ENCODE results near the gene PCARE.
"Not testable (repeated sequence)": the region's sequence is repeated elsewhere in the genome, so short reads cannot be mapped to it uniquely, and the experiment has no call there.

The PCARE gene

DNA sequence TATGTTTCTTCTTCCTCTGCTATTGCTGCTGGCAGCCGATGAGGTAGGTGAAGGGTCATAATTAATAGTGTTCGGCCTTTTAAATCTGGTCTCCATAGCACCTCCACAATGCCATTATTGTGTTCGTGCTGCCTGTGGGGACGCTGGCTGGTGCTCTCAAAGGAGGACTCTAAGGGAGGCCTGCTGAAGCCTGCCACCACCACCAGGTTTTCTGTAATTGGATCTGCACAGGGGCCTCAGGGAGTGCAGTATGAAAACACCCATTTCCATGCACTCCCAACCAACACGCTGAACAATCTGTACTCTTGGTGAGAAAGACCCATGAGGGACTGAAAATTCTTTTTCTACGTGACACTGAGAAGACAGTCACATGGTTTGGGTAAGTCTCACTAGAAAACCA, 23.2 kb upstream of the PCARE start:
- DNase-seq (ENCODE audit: low read depth in 2 of 2, low spot score in 1 of 2): no peak

DNA sequence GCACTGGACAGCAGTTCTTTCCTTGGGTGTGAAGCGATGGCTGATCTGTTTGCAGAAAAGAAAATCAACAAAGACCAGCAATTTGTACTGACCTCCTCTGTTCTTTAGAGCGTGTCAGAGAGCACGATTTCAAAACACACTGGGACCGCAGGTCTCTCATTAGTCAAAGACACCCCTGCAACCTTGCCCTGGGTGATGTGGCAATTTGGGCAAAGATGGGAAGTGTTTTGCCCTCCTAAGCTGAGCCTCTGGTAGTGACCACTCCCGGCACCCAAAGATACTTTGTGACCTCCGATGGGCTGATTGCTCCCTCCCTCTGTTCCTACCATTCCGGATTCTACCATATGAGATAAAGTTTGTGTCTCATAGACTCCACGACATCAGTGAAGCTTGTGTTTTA, 22.6 kb upstream of the PCARE start:
- no peak for DNase-seq (ENCODE audit: low read depth in 2 of 2, low spot score in 1 of 2)

DNA sequence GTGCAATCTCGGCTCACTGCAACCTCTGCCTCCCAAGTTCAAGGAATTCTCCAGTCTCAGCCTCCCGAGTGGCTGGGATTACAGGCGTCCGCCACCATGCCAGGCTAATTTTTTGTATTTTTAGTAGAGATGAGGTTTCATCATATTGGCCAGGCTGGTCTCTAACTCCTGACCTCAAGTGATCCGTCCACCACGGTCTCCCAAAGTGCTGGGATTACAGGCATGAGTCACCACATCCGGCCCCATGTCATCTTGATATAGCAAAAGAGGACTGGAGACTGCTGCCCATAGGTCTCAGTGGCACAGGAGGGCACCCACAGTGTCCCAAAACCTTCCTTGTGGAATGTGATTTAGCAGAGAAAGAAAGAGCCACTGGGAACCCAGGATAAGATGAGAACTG, 16.0 kb upstream of the PCARE start:
- not testable (repeated sequence) for DNase-seq (ENCODE audit: low read depth in 2 of 2, low spot score in 1 of 2)

DNA sequence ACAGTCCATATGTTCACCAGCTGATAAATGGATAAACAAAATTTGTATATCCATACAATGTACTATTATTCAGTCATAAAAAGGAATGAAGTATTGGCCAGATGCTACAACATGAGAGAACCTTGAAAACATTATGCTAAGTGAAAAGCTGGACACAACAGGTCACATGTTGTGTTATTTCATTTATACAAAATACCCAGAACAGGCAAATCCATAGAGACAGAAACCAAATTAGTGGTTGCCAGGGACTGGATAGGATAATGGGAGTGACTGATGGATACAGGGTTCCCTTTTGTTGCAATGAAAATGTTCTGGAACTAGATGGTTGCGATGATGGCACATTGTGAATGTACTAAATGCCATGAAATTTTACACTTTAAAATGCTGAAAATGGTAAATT, 10.2 kb upstream of the PCARE start:
- DNase-seq (ENCODE audit: low read depth in 2 of 2, low spot score in 1 of 2): no peak

DNA sequence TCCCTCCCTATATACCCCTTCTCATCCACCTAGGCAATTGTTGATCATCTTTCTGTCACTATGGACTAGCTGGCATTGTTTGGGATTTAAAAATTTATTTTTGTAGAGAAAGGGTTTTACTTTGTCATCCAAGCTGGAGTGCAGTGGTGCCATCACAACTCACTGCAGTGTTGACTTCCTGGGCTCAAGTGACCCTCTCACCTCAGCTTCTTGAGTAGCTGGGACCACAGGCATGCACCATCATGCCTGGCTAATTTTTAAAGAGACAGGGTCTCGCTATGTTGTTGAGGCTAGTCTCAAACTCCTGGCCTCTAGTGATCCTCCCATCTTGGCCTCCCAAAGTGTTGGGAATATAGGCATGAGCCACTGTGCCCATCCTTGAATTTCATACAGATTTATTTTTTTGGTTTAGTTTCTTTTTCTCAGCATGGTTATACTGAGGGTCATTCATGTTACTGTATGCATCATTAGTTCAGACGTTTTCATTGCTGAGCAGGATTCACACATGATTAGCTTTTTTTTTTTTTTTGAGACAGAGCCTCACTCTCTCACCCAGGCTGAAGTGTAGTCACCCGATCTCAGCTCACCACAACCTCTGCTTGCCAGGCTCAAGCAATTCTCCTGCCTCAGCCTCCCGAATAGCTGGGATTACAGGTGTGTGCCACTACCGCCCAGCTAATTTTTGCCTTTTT, 8.6 kb upstream of the PCARE start:
- no peak for DNase-seq (ENCODE audit: low read depth in 2 of 2, low spot score in 1 of 2)

DNA sequence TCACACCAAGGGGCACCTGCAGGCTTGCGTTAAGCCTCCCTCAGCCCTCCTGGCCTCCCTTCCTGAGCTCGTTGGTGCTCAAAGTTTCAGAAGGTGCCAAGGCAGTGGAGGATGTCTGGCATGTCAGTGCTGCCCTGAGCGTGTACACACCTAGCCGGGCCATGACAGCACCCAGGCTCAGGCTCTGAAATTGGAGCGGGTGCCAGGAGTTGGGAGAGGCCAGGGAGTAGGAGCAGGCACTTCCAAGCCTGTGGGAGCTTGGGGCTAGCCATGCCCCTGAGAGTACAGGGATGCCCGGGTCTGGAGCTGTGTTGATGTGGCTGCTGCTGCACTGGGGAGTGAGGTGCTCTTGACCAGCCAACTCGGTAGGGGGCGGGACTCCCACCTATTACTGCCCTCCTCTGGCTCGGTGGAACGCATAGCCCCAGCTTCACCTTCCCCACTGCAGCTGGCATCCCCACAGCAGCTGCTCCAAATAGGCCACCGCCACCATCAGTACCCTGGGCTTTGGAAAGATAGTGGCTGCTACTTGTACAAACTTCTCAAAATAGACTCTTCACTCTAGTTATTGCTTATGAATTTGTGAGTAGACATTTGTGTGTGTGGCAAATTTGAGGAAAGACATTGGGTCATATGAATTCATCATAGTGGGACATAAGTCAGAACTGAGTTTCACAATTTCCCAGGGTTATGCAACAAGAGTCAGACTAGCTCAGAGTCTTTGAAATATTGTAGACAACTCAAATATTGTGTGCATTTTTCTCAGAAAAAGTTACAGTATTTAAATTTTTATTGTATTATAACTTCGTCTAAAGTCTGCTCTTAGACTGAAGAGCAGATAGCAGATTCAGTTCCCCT, 6.8 kb upstream of the PCARE start:
- DNase-seq (ENCODE audit: low read depth in 2 of 2, low spot score in 1 of 2): no peak

DNA sequence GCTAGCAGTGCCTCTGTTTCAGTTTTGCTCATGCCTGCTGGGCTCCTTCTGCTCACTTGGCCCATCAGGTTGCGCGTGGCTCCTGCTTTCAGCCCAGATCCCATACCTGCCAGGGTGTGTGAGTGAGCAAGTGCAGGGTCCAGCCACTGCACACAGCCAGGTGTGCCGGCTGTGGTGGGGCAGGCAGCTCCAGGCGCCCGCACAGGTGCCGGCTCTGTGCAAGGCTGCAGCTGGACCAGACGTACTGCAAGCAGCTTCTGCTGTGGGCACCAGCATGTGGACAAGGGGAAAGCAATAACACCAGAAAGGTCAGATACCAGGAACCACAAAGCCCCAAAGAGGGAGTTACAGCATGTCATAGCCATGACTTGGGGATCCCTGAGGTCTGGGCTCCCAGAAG, 5.6 kb upstream of the PCARE start:
- no peak for DNase-seq (ENCODE audit: low read depth in 2 of 2, low spot score in 1 of 2)

DNA sequence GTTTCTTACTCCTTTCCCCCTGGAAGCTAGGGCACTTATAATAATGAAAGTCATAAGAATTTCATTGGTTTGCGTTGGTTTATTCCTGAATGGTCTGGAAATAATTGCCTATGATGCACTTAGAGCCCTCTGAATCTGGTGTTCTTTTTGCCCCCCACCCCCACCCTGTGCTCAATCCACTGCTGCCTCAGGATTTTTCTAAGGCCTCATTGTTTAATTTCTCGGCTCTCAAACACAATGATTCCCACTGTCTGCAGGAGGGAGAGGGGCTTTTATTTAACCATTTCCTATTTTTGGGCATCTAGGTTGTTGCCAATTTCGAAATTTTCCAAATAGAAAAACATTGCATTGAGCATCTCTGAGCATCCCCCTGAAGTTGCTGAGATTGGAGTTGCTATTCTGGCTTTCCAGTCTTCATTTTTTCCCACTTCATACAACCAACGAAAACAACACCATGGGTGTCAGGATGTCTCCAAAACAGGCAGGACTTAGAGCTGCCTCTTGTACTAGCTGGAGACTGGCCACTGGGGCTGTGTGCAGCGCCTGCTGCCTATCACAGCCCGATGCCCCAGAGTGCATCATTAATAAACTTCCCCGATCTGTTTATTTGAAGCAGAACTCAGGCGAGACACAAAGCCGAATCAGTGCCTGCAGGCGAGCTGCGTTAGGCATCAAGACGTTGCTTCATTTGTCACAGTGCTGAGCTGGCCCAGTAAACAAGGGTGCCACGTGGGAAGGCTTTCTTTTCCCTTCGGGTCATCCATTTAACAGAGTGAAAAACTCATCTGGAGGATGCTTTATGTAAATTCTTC, 1.8 kb upstream of the PCARE start:
- no peak for DNase-seq (ENCODE audit: low read depth in 2 of 2, low spot score in 1 of 2)

DNA sequence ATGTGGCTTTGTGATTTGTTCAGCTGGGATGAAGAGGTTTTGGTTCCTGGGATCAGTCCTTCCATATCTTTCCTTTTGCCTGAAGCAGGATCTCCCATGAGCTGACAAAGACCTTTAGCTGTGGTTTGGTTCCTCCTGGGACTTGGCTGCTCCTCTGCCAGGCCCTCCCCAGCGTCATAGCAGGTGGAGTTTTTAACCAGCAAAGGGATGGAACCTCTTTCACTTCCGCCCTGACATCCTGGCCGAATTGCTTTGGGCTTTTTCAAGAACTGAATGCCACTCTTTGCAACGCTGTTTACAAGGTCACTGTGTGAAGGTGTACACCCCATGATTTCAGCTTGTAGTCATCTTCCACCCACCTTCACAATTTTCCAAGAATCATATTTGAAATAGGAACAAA, 390 bp downstream of the PCARE start:
- DNase-seq (ENCODE audit: low read depth in 2 of 2, low spot score in 1 of 2): no peak

DNA sequence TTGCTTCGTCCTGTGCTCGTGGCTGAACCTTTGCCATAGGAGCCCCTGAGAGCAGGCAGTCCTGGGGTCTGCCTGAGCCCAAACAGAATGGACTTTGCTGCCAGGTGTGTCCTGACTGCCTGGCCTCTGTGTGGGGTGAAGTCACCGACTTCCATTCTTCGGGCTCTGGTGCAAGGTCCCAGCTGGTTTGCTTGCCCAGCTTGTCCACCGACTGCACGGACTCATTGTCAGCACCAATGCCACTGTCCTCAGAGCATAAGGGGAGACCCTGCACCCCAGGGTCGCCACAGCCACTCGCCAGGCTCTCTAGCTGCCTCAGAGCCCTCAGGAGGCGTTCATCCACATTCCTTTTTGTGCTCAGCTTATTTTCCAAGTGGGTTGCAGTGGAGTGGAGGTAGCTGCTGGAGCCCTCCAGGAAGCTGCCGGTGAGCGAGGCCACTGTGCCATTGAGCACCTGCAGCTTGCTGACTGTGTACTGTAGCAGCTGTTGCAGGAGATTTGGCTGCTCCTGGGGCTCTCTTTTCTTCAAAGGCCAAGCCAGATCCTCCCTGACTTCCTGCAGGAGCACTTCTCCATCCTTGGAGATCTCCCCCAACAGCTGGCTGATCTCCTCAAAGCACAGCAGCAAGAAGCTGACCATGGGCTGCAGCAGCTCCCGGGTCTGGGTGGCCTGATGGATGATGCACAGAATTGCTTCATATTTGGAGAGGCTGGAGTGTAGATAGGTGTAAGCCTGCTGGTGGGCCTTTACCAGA, 1.2 kb downstream of the PCARE start:
- DNase-seq (ENCODE audit: low read depth in 2 of 2, low spot score in 1 of 2): no peak

DNA sequence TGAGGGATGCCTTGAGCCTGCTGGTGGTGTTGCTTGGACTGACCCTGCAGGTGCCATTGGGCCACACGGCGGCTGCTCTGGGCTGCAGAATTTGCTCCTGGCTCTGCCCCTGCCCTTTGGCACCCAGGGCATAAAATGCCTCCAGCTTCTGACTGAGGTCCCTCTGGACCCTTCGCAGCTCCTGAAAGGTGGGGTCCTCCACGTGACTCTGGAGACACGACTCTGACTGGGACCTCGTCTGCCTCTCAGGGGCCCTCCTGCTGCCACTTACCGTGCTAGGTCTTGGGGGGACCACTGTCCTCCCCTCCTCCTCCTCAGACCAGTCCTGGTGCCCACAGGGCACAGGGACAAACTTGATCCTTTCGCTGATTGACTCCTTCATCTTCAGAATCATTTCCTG, 2.1 kb downstream of the PCARE start:
- DNase-seq (ENCODE audit: low read depth in 2 of 2, low spot score in 1 of 2): no peak

DNA sequence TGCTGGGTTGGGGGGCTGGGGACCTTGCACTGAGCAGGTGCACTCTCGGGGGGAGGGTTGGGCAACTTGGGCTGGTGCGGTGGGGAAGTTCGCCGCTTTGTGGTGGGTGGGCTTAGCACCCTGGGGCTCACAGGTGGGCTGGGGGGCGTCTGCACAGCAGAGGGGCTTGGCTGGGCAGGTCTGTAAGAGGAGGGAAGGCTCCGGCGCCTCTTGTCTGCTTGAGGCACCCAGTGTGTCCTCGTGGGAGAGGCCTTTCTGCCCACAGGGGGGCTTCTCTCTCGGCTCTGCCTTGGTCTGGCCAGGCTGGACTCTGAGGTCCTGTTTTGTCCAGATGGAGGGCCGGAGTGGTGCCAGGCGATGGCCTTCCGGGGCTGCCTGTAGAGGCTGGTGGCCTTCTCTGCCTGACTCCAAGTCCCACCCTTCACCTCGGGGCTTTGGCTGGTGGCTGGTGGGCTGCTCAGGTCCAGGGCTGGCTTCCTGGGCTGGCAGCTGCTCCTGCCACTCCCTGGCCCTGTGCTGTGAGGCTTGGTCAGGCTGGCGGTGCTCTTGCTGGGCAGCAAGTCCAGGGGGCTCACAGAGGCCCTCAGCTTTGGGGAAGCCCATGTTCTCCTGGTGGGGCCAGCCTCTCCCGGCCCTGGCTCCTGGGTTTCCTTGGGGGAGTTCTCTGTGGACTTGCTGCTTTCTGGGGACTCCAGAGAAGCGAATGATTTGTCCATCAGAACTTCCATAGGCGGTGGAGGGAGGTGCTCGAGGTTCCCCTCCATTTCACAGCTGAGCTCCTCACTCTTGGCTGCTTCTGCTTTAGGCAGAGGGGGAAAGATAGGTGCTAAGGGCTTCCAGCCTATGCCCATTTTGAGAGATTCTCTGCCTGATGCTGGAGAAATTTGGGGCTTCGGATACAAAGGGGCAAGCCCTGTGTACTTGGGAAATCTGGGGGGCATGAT, 3.0 kb downstream of the PCARE start:
- DNase-seq (ENCODE audit: low read depth in 2 of 2, low spot score in 1 of 2): no peak

DNA sequence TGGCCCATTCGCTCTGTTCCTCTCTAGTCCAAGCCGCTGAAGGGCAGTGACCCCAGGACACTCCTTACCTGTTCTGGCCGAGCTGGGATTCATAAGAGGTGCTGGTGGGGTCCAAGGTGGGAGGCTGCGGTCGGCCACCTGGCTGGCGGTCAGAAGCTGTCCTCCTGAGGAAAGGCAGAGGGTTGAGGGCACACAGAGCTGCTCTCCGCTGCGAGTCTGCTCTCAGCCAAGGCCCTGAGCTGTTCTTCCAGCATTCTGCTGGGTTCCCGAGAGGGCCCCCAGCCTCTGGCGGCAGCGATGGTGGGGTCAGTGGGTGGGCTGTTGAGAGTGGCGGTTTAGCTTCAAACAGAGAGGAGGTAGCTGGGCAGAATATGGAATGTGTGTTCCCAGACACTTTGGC, 3.8 kb downstream of the PCARE start:
- no peak for DNase-seq (ENCODE audit: low read depth in 2 of 2, low spot score in 1 of 2)

DNA sequence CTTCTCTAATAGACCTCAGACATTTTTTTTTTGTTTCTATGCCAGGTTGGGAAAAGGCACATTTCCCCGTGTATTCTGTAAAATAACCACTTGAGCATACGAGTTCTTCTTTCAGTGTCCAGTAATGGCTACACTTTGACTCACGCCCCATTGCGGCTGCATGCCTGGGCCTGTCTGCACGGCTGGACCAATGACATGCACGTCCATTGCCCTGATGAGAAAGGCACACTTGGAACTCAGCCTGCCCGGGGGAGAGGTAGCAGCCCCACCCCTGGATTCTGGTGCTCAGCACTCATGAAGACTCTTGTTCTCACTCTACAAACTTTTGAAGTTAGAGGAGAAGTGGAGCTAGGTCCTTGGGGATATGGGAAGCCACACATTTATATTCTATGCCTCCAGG, 5.8 kb downstream of the PCARE start:
- no peak for DNase-seq (ENCODE audit: low read depth in 2 of 2, low spot score in 1 of 2)

DNA sequence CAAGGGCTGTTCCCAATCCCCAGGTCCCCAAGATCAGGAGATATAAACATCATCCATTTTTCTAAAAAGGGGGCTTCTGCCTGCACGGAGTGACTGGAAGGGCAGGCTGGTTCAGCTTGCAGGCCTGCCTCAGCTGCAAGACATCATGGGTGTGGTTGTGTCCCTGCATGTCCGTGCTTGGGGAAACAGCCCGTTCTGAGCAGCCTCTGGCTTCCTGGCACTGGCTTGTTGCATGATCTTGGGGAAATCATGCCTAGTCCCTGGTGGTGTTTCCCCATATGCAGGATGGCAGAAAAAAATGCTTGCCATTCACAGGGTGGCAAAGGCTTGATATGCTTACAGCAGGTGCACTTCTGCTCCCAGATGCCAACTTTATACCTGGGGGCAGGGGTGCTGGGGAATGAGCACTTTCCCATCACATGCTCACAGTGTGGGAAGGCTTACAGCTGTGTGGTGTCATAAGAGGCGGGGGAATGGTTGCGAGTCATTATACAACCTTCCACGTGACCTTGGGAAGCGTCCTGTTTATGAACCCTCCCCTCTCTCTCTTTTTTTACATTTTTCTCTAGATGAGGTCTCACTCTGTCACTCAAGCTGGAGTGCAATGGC, 7.2 kb downstream of the PCARE start:
- no peak for DNase-seq (ENCODE audit: low read depth in 2 of 2, low spot score in 1 of 2)

DNA sequence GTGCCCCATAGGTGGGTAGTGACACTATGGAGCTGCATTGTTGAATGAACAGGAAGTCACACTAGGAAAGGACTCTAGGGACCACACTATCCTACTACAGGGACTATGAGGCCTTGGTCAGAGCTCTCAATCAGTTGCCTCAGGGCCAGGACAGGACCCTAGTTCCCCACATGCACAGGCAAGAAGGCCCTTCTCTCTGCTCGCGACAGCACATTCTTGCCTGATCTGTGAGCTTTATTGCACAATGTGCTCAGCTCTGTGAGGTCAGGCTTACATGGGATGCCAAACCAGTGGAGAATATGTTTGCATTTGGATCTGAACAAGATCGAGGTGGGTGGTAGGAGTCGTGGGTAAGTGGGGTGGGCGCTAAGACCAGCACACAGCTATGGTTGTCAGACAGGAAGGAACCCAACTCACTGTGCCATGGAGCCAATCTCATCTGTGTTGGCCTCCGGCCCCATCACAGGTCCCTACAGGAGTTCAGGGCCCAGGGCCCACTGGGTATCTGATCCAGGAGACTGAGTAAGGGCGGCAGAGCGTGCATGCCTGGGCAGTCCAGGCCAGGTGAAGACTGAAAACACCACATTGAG, 8.0 kb downstream of the PCARE start:
- DNase-seq (ENCODE audit: low read depth in 2 of 2, low spot score in 1 of 2): no peak

DNA sequence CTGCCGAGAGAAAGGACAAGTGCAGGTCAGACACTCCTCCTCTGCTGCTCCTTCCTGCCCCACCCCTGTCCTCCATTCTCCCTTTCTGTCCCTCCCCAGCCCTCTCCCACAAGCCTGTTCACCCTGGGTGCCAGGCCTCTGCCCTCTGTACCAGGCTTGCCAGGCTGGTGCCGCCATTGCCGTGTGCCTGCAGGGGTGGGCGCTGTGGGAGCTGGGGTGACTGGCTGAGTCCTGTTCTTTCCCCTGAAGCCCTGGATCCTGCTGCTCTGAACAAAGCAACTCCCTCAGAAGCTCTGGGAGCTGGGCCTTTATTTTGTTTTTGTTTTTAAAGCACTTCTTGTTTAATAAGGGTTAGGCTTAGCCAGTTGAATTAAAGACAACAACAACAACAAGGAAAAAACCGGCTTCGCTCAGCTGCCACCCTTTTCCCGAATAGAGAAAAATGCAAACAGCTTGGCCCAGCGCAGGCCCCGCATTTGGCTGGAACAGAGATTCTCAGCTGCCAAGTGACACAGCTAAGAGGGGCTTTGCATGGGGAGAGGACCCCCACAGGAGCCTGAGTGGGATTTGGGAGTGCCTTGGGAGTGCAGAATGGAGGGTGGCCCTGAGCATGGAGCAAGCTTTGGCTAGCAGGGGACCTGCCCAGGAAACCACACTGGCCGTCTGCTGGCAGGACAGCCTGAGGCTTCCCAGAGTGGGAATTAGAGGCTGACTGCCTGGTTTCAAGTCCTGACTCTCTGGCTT, 9.1 kb downstream of the PCARE start:
- no peak for DNase-seq (ENCODE audit: low read depth in 2 of 2, low spot score in 1 of 2)

DNA sequence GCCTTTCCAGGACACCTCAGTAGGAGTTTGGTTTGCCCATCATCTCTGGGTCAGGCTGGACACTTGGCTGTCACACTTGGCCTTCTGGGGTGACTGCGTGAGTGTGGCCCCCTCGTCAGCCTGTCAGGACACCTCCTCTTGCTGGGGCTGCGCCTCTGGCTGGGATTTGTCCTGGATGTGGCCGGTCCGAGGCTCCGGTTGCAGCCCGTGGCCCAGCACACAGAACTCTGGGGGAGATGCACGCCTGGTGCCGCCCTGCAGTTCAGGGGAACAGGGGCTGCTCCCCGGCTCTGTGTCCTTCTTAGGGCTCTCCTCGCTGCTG, 9.6 kb downstream of the PCARE start:
- DNase-seq (ENCODE audit: low read depth in 2 of 2, low spot score in 1 of 2): no peak

DNA sequence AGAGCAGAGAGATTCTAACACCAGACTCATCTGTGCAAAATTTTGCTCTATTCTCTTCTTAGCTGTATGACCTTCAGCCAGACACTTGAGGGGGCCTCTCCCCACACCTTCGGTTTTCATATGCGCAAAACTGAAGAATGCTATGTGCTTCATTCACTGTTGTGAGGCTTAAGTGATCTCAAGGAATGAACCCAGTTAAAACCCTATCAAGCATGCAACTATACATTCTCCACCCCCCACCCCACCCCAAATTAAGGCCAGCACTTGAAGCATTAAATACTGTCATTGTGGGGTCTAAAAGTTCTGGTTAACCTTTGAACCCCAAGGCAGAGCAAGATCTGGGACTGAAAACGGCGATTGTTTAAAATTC, 10.0 kb downstream of the PCARE start:
- DNase-seq (ENCODE audit: low read depth in 2 of 2, low spot score in 1 of 2): no peak
